Ecto neural progenitor cell (in vitro differentiated cells): ENCODE results near the gene SRPX2.

Experiments
- DNase-seq: peaks from one replicate; pipeline ENCODE4 v3.0.0-alpha.2; 2018; ENCODE audit warnings: low spot score

SRPX2 gene

DNA sequence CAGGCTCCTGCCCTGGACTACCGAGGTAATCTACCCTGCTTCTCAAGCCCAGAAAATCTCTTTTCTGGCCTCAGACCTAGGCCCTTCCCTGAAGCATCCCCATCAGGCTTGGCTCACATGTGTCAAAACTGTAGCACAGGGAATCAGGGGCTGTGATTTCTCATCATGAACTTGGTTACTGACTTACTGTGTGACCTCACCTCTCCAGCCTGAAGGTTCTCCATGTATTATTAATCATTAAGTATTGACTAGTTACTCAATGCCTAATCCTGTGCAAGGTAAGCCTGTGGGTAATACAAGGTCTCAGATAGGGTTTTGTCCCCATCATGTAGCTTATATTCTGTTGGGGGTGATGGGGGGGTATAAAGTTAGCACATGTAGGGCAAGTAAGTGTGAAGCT, 6.8 kb downstream of the SRPX2 start:
- no peak for DNase-seq

GRCh38 chrX:100652266-100652665, 8.3 kb downstream of the SRPX2 start:
- DNase-seq: no peak

GRCh38 chrX:100654261-100654660, 10.3 kb downstream of the SRPX2 start:
- no peak for DNase-seq

DNA sequence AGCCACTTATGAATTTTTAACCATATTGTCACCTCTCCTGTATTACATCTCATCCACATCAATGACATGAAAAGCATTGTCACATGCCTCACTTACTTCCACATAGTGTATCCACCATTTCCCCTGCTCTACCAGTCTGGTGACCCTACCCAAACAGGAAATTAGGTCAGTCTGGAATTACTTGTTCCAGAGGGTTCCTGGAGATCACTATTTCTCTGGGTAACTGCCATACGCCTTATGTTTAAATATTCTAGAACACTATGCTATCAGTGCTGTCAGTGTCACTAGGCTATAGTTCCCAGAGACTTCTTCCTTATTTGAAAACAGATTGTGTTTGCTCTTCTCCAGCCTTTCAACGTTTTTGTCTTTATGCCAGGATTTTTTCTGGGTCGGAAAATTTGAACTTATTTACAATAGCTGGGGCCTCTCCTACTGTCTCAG, 15.0 kb downstream of the SRPX2 start:
- DNase-seq: no peak

DNA sequence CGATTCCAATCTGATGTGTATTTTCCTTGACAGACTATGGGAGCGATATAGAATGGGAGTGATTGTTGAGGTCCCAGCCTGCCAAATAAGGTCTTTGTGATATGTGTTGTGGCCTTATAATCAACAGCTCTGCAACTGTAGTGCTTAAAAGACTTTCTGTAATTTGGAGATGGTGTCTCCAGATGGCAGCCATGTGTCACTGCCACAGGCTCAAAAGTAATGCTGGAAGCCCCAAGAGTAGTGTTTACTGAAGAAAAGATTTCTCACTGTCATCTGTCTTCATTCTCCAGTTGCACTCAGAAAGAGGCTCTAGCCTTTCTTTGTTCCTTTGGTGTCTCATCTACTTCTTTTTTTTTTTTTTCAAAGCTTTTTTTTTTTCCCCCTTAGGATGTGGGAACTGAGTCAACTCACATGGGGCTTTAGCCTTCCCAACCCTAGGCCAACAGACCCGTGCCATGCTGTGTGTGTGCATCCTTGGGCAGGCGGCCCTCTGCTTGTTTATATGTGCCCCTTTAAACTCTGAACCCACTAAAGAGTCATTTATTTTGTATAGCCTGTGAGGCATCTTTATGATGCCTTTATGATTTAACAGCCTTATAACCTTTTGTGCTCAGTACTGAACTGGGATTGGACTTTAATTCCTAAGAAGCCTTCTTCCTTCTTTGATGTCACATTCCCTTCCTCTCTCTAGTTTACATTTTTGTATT, 15.6 kb downstream of the SRPX2 start:
- DNase-seq: no peak

DNA sequence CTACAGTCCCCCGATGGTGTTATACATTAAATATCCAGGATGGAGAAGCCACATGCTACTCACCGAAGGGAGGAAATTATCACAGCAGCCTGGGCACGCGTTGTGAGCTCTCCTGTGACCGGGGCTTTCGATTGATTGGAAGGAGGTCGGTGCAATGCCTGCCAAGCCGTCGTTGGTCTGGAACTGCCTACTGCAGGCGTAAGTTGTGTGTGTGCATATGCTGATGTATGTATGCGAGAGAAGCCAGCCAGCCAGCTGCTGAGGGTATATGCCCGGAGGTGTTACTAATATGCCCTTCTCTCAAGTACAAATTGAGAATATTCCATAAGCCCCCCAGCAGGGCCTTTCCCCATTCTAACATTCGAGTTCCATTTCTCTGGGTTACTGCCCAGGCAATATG, 18.2 kb downstream of the SRPX2 start:
- DNase-seq: no peak

DNA sequence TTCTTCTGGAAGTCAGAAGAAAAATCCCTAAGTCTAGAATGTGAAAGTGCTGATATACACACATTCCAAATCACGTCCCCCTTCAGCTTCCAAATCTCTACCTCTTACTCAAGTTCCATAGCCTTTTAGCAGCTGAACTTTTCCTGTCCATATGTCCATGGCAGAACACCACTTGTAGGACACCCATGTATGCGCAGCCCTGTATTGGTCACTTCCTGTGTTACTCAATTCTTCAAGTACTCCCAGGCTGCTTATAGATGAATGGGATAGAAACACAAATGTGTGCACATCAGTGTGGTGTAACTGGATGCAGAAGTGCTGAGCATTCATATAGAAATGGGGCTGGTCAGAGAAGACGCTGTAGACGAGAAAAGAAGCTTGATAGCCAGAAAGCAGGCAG, 18.8 kb downstream of the SRPX2 start:
- no peak for DNase-seq

- DNase-seq: no peak
These were observed 19.6 kb downstream of the SRPX2 start for GRCh38 chrX:100663642-100664041.

GRCh38 chrX:100672966-100673365, 29.0 kb downstream of the SRPX2 start:
- DNase-seq: no peak

DNA sequence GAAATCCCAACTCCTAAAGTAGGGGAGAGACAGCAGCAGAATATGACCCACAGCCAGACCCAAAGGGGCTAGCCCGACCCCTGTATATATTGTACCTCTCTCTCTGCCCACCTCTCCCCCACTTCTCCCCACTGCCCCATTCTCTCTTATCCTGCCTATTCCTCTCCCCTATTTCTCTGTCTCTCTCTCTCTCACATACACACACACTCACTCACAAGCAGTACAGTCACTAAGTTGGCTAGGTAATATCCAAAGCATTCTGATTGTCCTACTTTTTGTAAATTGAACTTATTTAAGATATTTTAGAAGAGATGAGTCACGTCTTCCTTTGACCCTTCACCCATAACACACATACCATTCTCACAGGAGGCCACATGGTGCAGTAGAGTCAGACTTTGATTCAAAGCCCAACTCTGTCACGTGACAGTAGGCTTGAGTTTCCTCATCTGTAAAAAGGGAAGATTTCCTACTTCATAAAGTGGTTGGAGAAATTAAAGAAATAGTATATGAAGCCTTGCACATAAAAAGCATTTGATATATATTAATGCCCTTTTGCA, 29.5 kb downstream of the SRPX2 start:
- no peak for DNase-seq

DNA sequence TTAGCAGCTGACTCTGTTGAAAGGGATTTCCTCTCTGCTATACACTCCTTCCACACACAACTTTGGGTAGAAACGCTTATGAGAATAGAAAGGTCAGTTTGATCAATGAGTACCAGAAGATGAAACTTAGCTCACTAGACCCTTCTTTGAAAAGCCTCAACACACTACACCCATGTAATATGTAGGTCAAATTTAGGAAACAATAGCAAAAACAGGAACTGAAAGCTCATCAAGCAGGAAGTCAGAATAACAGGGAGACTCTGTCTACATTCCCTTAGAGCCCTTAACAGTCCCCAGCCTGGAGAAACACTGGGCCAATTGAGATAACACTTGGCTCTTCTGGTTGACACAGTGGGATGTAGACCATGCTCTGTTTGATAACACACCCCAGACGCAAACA, 30.7 kb downstream of the SRPX2 start:
- DNase-seq: no peak

- no peak for DNase-seq
These were observed 33.7 kb downstream of the SRPX2 start for GRCh38 chrX:100677611-100678181.

GRCh38 chrX:100680756-100681155, 36.8 kb downstream of the SRPX2 start:
- no peak for DNase-seq

GRCh38 chrX:100681599-100681998, 37.6 kb downstream of the SRPX2 start:
- no peak for DNase-seq

DNA sequence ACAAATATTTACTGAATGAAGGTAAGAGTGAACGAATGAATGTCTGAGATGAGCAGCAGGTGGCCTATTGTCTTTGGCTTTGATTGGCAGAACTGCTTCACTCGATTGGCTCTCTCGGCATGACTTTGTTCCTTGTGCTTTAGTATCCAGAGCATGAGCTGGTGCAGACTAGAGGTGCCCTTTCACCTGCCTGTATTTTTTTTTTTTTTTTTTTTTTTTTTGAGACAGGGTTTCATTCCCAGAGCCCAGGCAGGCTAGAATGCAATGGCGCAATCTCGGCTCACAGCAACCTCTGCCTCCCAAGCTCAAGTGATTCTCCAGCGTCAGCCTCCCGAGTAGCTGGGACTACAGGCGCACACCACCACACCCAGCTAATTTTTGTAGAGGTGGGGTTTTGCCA, 38.9 kb downstream of the SRPX2 start:
- no peak for DNase-seq

DNA sequence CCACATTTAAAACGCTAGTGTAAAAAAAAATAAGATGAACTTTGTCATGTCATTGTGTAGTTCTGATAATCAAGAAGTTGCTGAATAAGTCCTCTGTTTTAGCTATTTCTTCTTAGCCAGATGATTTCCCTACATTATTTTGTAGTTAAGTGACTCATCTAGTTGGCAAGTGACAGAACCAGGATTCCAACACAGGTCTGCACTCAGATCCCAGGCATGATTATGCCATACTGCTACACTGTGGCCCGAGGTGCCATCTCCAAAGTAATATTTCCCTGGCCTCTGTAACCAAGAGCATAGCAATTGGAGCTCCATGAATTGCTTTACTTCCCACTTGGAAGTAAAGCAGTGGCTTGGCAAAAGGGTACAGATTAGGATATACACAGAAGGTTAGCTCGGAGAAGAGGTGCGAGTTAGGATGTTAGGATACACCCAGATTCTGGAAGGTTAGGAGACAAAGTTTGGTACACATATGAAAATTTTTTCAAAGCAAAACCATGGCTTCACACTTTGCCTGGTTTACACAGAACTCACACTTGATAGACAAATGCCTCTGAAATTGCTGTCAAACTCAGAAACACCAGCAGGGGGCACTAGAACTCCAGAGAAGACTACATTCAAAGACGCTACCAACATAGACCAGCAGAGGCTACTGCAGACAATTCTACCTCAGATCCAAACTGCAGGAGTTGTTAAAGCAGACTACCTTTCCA, 41.4 kb downstream of the SRPX2 start:
- DNase-seq: peak; percentile 74

- no peak for DNase-seq
These were observed 42.0 kb downstream of the SRPX2 start for GRCh38 chrX:100685997-100686305.

- no peak for DNase-seq
These were observed 43.1 kb downstream of the SRPX2 start for GRCh38 chrX:100687128-100687527.

GRCh38 chrX:100687546-100687945, 43.5 kb downstream of the SRPX2 start:
- no peak for DNase-seq

DNA sequence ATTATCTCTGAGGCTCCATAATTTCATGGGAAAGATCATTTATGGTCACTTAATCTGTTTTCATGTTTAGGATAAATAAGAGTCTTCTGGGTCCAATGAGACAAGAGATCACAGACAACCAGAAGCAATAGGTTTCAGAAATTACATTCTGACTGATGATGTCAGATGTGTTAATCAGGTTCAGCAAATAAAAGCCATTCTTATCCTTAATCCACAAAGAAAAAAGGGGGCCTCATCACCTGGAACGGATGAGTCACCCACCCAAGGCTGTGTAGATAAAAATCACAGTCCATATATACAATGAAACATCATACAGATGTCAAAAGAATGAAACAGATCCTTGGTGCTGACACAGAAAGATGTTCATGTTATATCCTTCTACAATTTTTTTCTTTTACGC, 51.3 kb downstream of the SRPX2 start:
- no peak for DNase-seq

DNA sequence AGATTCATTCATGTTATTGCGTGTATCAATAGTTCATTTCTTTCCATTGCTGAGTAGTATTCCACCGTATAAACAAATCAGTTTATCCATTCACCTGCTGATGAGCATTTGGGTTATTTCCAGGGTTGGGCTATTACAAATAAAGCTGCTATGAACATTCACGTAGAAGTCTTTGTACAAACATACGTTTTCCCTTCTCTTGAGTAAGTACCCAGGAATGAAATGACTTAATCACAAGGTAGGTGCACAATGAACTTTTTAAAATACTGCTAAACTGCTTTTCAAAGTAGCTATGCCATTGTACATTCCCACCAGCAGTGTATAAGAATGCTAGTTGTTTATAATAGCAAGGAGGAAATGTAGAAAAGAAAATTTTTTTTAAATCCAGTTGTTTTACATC, 52.0 kb downstream of the SRPX2 start:
- no peak for DNase-seq

GRCh38 chrX:100696699-100697351, 52.8 kb downstream of the SRPX2 start:
- DNase-seq: no peak

- DNase-seq: no peak
These were observed 54.6 kb downstream of the SRPX2 start for GRCh38 chrX:100698551-100698950.
